ENCODE measurements around the gene B3GNT8. TPM values are rescaled to one million over a fixed set of nuclear protein-coding genes. Genes with fewer than 3 reads are reported as not detected.

B3GNT8 gene
- total and polyA plus RNA-seq, 8 donors: 2.5 to 41.5 (median 7.0) TPM

DNA sequence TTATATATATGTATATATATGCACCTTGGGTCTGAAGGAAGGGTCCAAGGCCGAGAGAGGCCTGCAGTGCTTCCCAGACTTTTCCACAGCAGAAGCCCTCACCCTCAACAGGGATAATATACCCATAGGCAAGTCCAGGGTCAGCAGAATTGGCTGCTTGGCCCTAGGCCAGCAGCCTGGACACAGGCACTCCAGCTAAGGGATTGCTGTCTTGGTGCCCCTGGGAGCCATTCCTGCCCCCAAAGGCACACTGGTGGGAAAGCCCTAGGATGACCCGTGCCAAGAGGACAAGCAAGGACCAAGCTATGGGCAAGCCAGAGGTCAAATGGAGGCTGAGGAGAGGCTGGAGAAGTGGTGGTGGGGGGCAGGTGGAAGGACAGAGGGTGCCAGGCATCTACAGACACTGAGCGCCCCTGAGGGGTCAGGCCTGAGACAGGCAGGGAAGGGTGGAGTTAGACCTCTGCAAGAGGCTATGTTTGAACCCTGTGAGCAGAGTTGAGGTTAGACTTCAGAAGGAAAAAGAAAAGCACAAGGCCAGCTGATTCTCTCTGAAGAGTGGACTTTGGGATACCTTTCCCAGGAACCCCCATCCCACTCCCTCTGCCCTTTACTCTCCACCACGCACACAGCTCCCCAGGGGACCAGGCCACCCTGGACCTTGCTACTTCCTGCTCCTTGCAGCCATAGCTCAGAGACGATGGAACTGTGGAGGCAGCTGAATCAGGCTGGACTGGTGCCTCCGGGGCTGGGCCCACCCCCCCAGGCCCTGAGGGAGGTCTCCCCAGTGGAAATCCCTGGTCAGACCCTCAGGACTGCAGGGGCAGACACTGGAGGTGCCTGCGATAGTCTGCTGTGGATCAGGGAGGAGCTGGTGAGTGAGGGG lies 15.5 kb upstream of the B3GNT8 start, which contains the start of gene ERICH4:
TSS of gene ERICH4 (plus strand) at position 684 of the 883 bp plus-strand sequence. CDS start at position 698, 14 bp downstream.
- intact Hi-C loops (cut with DNase I): loop anchor here in 1 of 2 donors (10.0 kb wide), 2 partner anchors 92 to 122 kb away; no protein-coding TSS in a partner anchor
- Histone ChIP-seq H3K27ac (no peak within 1 kb of the TSS), H3K36me3 (peaks cover 0 to 5% of the 10 kb centered on the region in 2 donors), H3K9me3 (no peaks in the 10 kb centered on the region), H3K4me3 (no peak within 1 kb of the TSS), H3K4me1 (peaks cover 5 to 22% of the 10 kb centered on the region in 2 donors), H3K27me3 (peaks cover 0 to 1% of the 10 kb centered on the region in 2 donors)
- TF ChIP-seq, protein P1, sequence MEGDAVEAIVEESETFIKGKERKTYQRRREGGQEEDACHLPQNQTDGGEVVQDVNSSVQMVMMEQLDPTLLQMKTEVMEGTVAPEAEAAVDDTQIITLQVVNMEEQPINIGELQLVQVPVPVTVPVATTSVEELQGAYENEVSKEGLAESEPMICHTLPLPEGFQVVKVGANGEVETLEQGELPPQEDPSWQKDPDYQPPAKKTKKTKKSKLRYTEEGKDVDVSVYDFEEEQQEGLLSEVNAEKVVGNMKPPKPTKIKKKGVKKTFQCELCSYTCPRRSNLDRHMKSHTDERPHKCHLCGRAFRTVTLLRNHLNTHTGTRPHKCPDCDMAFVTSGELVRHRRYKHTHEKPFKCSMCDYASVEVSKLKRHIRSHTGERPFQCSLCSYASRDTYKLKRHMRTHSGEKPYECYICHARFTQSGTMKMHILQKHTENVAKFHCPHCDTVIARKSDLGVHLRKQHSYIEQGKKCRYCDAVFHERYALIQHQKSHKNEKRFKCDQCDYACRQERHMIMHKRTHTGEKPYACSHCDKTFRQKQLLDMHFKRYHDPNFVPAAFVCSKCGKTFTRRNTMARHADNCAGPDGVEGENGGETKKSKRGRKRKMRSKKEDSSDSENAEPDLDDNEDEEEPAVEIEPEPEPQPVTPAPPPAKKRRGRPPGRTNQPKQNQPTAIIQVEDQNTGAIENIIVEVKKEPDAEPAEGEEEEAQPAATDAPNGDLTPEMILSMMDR (IDR thresholded peaks at IDR 0.05): no peak
- ATAC-seq (no peak), DNase-seq (no peak)

DNA sequence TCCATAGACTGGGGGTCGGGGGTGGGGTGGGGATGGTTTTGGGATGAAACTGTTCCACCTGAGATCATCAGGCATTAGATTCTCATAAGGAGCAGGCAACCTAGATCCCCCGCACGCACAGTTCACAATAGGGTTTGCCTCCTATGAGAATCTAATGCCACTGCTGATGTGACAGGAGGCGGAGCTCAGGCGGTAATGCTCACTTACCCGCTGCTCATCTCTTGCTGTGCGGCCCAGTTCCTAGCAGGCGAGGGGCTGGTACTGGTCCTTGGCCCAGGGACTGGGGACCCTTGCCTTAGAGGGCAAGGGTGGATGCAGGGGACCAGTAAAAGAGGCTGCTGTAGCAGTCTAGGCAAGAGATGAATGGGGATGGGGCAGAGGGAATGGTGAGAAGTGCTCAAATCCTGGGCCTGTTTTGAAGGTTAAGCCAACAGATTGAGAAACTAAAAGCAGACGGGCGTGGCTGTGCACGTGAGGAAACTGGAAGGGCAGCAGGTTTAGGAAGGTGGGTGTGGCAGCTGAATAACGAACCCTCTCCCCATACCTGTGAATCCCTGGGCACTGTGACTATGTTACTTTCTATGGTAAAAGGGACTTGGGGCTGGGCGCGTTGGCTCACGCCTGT lies 14.3 kb upstream of the B3GNT8 start:
- intact Hi-C loops (cut with DNase I): loop anchor here in 1 of 2 donors (10.0 kb wide), 2 partner anchors 93 to 123 kb away; no protein-coding TSS in a partner anchor
- Histone ChIP-seq H3K27ac (no peak overlapping the region), H3K9me3 (no peaks in the 10 kb centered on the region), H3K4me1 (peaks cover 5 to 22% of the 10 kb centered on the region in 2 donors), H3K27me3 (no peaks in the 10 kb centered on the region), H3K4me3 (no peak overlapping the region), H3K36me3 (peaks cover 0 to 15% of the 10 kb centered on the region in 2 donors)
- ATAC-seq (no peak), DNase-seq (no peak)
- TF ChIP-seq, protein P1 (IDR thresholded peaks at IDR 0.05): no peak

GRCh38 chr19:41439441-41440222 lies 12.5 kb upstream of the B3GNT8 start, which contains the start of gene DMAC2:
DMAC2 (minus strand) TSS chr19:41439912; CDS start chr19:41439899, 13 bp downstream.
- H3K27ac ChIP-seq: peak within 1 kb of the TSS; percentile 93 to 94
- peak; percentile 97 for ATAC-seq
- no peaks in the 10 kb centered on the region for H3K9me3 ChIP-seq
- TF ChIP-seq, protein P1 (IDR thresholded peaks at IDR 0.05): peak; percentile 27
- peak within 1 kb of the TSS; percentile 62 to 74 for H3K4me3 ChIP-seq
- peaks cover 5 to 23% of the 10 kb centered on the region in 2 donors for H3K4me1 ChIP-seq
- H3K36me3 ChIP-seq: peaks cover 0 to 30% of the 10 kb centered on the region in 2 donors
- intact Hi-C loops (cut with DNase I): loop anchor here in 1 of 2 donors (10.0 kb wide), 2 partner anchors 95 to 125 kb away; no protein-coding TSS in a partner anchor
- DNase-seq: peak; percentile 96 to 98 (median 96)
- H3K27me3 ChIP-seq: no peaks in the 10 kb centered on the region

DNA sequence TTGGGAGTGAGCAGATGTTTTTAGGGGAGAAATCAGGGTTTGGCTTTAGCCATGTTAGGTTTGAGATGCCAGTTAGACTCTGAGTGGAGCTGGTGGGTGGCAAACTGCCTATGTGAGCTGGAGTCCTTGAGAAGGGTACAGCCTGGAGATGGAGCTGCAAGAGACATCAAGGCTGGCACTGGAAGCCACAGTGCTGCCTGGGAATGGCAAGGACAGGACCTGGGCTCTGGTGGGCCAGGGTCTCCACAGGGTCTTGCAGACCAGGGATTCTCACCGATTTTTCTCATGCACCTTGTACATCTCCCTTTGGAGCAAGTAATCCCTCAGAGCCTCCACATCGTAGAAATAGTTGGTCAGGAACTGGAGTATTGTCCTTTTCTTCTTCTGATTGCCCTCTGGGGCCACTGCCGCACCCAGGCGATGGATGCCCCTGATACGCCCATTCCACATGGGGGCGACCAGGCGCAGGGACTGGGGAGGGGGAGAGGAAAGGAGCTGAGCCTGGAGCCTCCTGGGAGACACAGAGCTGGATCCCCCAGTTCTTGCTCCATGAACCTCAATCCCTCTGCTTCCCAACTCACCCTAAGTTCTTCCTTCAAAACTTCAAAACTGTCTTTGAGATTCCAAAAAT lies 10.9 kb upstream of the B3GNT8 start:
- Histone ChIP-seq H3K9me3 (no peaks in the 10 kb centered on the region), H3K27me3 (no peaks in the 10 kb centered on the region), H3K27ac (no peak overlapping the region), H3K4me3 (no peak overlapping the region), H3K4me1 (peaks cover 5 to 27% of the 10 kb centered on the region in 2 donors), H3K36me3 (peaks cover 0 to 37% of the 10 kb centered on the region in 2 donors)
- ATAC-seq (no peak), DNase-seq (no peak)
- intact Hi-C loops (cut with DNase I): no loop called here
- TF ChIP-seq, protein P1 (IDR thresholded peaks at IDR 0.05): no peak

Data from left lung (tissue), 10 donors.